Panc1 (cell line): ENCODE measurements around the gene GRHPR. TPM values are rescaled to one million over a fixed set of nuclear protein-coding genes. Genes with fewer than 3 reads are reported as not detected.

Experiments used
- ATAC-seq: fragments of 200-7000 bp; cut with Tn5 transposase; 2 replicates; pipeline ENCODE4 v1.9.1; 2020; ENCODE audit warnings: mild to moderate bottlenecking, moderate library complexity
- BruUV-seq: library from RNA; stranded (reverse); fragments of 400-500 nt; replicated peaks from 2 replicates; lab custom pipeline; 2021; lab: Mats Ljungman, UMichigan
- CTCF ChIA-PET: fragments of 300-600 bp; sonication (Branson Sonifier 250); formaldehyde crosslinking; loops from one replicate; lab custom pipeline; 2022; ENCODE audit warnings: antibody characterized with exemption; lab: Charles Lee
- POLR2A ChIA-PET: fragments of 300-600 bp; sonication (Branson Sonifier 250); formaldehyde crosslinking; loops from one replicate; lab custom pipeline; 2022; ENCODE audit warnings: antibody characterized with exemption; lab: Charles Lee
- DNase-seq: peaks from one replicate; pipeline ENCODE4 v3.0.0-alpha.2; 2010; ENCODE audit warnings: low read depth, low spot score
- H3K27ac ChIP-seq: 2 replicates; pipeline ENCODE4 v1.5.1; 2011; ENCODE audit warnings: mild to moderate bottlenecking, low read length, inconsistent platforms
- H3K27me3 ChIP-seq: fragments of 200-500 bp; sonication (Bioruptor generic); 2 replicates; pipeline ENCODE4 v1.6.0; 2014; ENCODE audit warnings: low read length, inconsistent platforms; ENCODE audit not compliant: control insufficient read depth, insufficient read depth
- H3K36me3 ChIP-seq: fragments of 200-500 bp; sonication (Bioruptor generic); 2 replicates; pipeline ENCODE4 v1.5.1; 2014; ENCODE audit warnings: inconsistent platforms, mild to moderate bottlenecking, low read length, moderate library complexity; ENCODE audit not compliant: control insufficient read depth, insufficient read depth
- H3K4me1 ChIP-seq: 2 replicates; pipeline ENCODE4 v1.5.1; 2011; ENCODE audit warnings: inconsistent platforms, mild to moderate bottlenecking, low read length, moderate library complexity; ENCODE audit not compliant: control insufficient read depth, insufficient read depth
- H3K4me3 ChIP-seq, 2 experiments: 2 replicates each; pipeline ENCODE4 v1.5.1; 2011 to 2012; ENCODE audit warnings: low read depth in 2 of 2, low read length in 2 of 2, mild to moderate bottlenecking in 2 of 2, inconsistent platforms in 1 of 2, moderate library complexity in 1 of 2
- H3K9me3 ChIP-seq: fragments of 200-500 bp; sonication (Bioruptor generic); 2 replicates; pipeline ENCODE4 v1.5.1; 2014; ENCODE audit warnings: low read depth, mild to moderate bottlenecking, inconsistent platforms, low read length, moderate library complexity; ENCODE audit not compliant: control insufficient read depth, insufficient read depth
- POLR2AphosphoS5 ChIP-seq: IDR thresholded peaks from 2 replicates; pipeline ENCODE4 v1.6.1; 2012; ENCODE audit warnings: mild to moderate bottlenecking, low read depth, low read length, moderate library complexity
- SIN3A ChIP-seq: IDR thresholded peaks from 2 replicates; pipeline ENCODE4 v1.6.1; 2012; ENCODE audit warnings: low read depth, mild to moderate bottlenecking, low read length, moderate library complexity, borderline replicate concordance; ENCODE audit not compliant: insufficient read depth
- TCF7L2 ChIP-seq: IDR thresholded peaks from 2 replicates; pipeline ENCODE4 v1.6.1; 2011; ENCODE audit warnings: mild to moderate bottlenecking, low read depth, low read length, inconsistent platforms
- in situ Hi-C: cut with HindIII; loops from 2 replicates; pipeline ENCODE4 v1.10.0; 2016; ENCODE audit warnings: low sequenced_read_pairs, low pct_unique_long_range_greater_than_20kb
- intact Hi-C: fragments of 100-400 bp; cut with micrococcal nuclease; formaldehyde crosslinking; loops from one replicate; pipeline ENCODE4 v1.10.0; 2022; ENCODE audit not compliant: unreplicated experiment
- total RNA-seq: library from RNA; stranded (reverse); gene quantifications from one replicate; pipeline ENCODE4 v1.2.1, GENCODE V29; 2021; ENCODE audit not compliant: unreplicated experiment
- TF ChIP-seq, protein P1 (sequence below): fragments of 450-650 bp; IDR thresholded peaks from 2 replicates; pipeline ENCODE4 v1.5.1; 2017; ENCODE audit warnings: mild to moderate bottlenecking
- TF ChIP-seq, protein P2 (sequence below), 2 experiments: IDR thresholded peaks; 2 replicates each; pipeline ENCODE4 v1.6.1; 2011 to 2012; ENCODE audit warnings: low read depth in 2 of 2, control low read depth in 1 of 2, low read length in 1 of 2, mild to moderate bottlenecking in 1 of 2, moderate library complexity in 1 of 2; ENCODE audit not compliant: insufficient read depth in 1 of 2

Gene GRHPR
- total RNA-seq, 1 experiment from 2014 or later = 238 TPM

DNA sequence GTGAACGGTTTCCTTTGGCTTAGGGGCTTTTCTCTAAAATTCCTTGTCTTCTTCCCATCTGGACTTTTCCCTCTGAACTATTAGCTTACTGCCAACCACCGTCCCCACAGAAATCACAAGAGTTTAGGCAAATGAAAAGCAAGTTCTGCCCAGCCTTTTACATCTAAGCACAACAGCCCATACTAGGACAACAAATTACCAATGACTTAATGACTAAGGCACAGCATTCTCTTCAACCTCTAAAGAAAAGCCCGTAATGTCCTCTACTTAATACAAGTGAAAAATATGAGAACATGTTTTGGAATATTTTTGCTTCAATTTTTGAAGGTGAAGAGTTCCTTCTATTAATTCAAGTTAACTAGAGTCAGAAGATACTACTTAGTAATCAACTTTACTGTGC, 41.5 kb downstream of the GRHPR start:
- CTCF ChIA-PET = interaction anchor here (1.0 kb wide), 1 partner anchor 49 kb away, joined by 3 read pairs; no protein-coding TSS in a partner anchor
- DNase-seq (no peak), ATAC-seq (no peak)
- H3K27ac ChIP-seq = peak overlapping the region; percentile 98
- intact Hi-C loops = no loop called here
- H3K4me1 ChIP-seq = peaks cover 15% of the 10 kb centered on the region
- in situ Hi-C loops = no loop called here
- TSS peak; percentile 76 for BruUV-seq
- no peaks in the 10 kb centered on the region for H3K27me3 ChIP-seq
- no peaks in the 10 kb centered on the region for H3K9me3 ChIP-seq
- POLR2A ChIA-PET = interaction anchor here (0.7 to 1.9 kb wide), 2 partner anchors 39 to 430 kb away, joined by 3 to 8 read pairs; partner anchors contain the start of gene PAX5
- peak overlapping the region; percentile 80 to 81 for H3K4me3 ChIP-seq
- no peaks in the 10 kb centered on the region; the same call in none of the 2 replicates for H3K36me3 ChIP-seq
- TF ChIP-seq POLR2AphosphoS5 (no peak), TCF7L2 (no peak), SIN3A (no peak)

DNA sequence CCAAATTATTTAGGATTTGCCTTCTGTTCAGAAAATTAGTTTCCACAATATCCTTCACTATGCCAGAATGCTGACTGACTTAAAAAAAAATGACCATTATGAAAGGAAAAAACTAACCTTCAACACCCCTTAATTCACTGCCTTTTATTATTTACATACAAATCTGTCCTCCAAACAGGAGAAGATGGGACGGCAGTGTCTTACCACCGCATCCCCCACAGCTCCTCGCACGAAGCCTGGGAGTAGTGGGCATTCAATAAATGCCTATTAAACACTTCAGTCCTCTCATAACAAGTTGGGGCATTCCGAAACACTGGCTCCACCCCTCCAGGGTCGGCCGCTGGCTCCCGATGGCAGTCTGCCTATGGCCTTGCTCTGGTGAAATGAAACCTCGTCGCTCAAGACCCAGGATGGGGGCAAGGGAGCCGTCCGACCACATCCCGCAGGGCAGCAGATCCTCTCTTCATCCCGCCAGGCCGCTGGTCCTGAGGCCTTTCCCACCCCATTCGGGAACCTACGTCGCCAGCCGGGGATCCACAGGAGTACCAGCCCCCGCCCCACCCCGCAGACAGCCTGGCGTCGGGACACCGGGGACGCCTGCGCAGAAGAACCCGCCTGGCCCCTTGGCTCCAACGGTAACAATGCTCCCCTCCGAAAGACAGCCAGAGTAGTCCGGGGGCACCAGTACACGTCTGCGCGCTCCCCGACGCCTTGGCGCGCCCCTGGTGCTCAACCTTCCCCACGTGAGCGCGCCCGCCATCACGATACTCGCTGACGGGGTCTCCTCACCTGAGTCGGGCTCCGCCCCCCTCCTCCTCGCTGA, 42.1 kb downstream of the GRHPR start:
- CTCF ChIA-PET = no interaction called here
- no peaks in the 10 kb centered on the region; the same call in none of the 2 replicates for H3K36me3 ChIP-seq
- H3K4me3 ChIP-seq = peak overlapping the region; percentile 80 to 81
- peak overlapping the region; percentile 98 for H3K27ac ChIP-seq
- ATAC-seq = peak; percentile 66
- in situ Hi-C loops (no loop called here), intact Hi-C loops (no loop called here)
- no peaks in the 10 kb centered on the region for H3K27me3 ChIP-seq
- peaks cover 15% of the 10 kb centered on the region for H3K4me1 ChIP-seq
- TF ChIP-seq, protein P1, sequence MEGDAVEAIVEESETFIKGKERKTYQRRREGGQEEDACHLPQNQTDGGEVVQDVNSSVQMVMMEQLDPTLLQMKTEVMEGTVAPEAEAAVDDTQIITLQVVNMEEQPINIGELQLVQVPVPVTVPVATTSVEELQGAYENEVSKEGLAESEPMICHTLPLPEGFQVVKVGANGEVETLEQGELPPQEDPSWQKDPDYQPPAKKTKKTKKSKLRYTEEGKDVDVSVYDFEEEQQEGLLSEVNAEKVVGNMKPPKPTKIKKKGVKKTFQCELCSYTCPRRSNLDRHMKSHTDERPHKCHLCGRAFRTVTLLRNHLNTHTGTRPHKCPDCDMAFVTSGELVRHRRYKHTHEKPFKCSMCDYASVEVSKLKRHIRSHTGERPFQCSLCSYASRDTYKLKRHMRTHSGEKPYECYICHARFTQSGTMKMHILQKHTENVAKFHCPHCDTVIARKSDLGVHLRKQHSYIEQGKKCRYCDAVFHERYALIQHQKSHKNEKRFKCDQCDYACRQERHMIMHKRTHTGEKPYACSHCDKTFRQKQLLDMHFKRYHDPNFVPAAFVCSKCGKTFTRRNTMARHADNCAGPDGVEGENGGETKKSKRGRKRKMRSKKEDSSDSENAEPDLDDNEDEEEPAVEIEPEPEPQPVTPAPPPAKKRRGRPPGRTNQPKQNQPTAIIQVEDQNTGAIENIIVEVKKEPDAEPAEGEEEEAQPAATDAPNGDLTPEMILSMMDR = no peak
- no peak for TF ChIP-seq POLR2AphosphoS5
- no peak for TF ChIP-seq SIN3A
- no peak for TF ChIP-seq TCF7L2
- TF ChIP-seq, protein P2, sequence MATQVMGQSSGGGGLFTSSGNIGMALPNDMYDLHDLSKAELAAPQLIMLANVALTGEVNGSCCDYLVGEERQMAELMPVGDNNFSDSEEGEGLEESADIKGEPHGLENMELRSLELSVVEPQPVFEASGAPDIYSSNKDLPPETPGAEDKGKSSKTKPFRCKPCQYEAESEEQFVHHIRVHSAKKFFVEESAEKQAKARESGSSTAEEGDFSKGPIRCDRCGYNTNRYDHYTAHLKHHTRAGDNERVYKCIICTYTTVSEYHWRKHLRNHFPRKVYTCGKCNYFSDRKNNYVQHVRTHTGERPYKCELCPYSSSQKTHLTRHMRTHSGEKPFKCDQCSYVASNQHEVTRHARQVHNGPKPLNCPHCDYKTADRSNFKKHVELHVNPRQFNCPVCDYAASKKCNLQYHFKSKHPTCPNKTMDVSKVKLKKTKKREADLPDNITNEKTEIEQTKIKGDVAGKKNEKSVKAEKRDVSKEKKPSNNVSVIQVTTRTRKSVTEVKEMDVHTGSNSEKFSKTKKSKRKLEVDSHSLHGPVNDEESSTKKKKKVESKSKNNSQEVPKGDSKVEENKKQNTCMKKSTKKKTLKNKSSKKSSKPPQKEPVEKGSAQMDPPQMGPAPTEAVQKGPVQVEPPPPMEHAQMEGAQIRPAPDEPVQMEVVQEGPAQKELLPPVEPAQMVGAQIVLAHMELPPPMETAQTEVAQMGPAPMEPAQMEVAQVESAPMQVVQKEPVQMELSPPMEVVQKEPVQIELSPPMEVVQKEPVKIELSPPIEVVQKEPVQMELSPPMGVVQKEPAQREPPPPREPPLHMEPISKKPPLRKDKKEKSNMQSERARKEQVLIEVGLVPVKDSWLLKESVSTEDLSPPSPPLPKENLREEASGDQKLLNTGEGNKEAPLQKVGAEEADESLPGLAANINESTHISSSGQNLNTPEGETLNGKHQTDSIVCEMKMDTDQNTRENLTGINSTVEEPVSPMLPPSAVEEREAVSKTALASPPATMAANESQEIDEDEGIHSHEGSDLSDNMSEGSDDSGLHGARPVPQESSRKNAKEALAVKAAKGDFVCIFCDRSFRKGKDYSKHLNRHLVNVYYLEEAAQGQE (IDR thresholded peaks at IDR 0.05; ENCODE audit: insufficient read depth in 1 of 2, low read depth in 2 of 2, low read length in 1 of 2) = no peak
- POLR2A ChIA-PET = interaction anchor here (0.5 to 1.9 kb wide), 6 partner anchors 8 to 431 kb away, joined by 3 to 20 read pairs (median 8); partner anchors contain the start of genes PAX5 and POLR1E
- BruUV-seq = no TSS peak
- DNase-seq = peak; percentile 48
- H3K9me3 ChIP-seq = no peaks in the 10 kb centered on the region
